GM18861 (cell line): ENCODE measurements around the gene OR2C3.
"Not testable (repeated sequence)": the region's sequence is repeated elsewhere in the genome, so short reads cannot be mapped to it uniquely, and the experiment has no call there.

ENCODE experiments used
- ATAC-seq: cut with Tn5 transposase; IDR thresholded peaks from one replicate; pipeline ENCODE4 v1.9.1; 2021; ENCODE audit not compliant: unreplicated experiment

The OR2C3 gene

DNA sequence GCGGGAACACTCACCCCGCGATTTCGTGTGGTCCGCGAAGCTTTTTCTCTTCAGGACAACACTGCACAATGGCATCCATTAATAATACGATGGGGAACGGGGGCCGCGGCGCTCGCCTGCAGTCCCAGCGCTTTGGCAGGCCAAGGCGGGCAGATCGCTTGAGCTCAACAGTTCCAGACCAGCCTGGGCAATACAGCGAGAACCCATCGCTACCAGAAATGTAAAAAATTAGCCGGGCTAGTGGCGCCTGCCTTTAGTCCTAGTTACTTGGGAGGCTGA lies 17.7 kb downstream of the OR2C3 start:
- no peak for ATAC-seq

GRCh38 chr1:247517795-247518612 lies 18.2 kb downstream of the OR2C3 start:
- no peak for ATAC-seq

GRCh38 chr1:247506831-247507230 lies 29.4 kb downstream of the OR2C3 start:
- ATAC-seq, result no peak

- ATAC-seq, result no peak
These were observed 35.4 kb downstream of the OR2C3 start for GRCh38 chr1:247500865-247501264.

DNA sequence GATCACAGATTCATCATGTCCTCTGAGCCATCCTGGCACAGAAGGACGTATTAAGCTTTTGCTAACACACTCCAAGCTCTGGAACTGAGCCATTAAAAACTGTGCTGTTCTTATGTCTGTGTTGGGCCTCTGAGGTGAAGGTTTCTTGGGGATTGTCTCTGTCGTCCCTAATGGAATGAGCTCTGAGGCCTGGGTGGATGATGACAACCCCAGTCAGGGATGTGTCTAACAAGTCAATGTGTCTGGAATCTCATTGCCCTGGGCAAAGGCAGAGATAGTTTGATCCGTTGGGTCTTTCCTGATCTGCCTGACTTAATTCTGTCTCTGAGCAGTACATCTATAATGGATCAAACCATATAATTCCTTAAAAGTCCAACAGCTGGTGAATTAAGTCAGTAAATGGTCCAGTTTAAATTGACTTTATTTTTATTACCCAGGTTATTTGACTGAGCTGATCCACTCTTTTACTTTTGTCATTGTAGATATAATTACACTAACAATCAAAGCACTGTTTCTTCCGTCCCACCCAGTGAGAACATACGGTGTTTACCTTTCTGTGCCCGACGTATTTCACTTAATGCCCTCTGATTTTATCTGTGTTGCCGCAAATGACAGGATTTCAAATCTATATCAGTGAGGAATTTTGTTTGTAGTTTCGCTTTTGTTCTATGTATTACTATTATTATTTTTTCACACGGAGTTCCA lies 39.5 kb downstream of the OR2C3 start:
- ATAC-seq, result no peak

GRCh38 chr1:247494767-247495166 lies 41.5 kb downstream of the OR2C3 start:
- peak; percentile 99 for ATAC-seq

- no peak for ATAC-seq
These were observed 43.1 kb downstream of the OR2C3 start for GRCh38 chr1:247493106-247493505.

DNA sequence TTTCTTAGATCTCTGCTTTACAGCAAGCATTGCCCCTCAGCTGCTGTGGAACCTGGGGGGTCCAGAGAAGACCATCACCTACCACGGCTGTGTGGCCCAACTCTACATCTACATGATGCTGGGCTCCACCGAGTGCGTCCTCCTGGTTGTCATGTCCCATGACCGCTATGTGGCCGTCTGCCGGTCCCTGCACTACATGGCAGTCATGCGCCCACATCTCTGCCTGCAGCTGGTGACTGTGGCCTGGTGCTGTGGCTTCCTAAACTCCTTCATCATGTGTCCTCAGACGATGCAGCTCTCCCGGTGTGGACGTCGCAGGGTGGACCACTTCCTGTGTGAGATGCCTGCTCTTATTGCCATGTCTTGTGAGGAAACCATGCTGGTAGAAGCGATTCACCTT lies 44.9 kb downstream of the OR2C3 start:
- ATAC-seq, result no peak

DNA sequence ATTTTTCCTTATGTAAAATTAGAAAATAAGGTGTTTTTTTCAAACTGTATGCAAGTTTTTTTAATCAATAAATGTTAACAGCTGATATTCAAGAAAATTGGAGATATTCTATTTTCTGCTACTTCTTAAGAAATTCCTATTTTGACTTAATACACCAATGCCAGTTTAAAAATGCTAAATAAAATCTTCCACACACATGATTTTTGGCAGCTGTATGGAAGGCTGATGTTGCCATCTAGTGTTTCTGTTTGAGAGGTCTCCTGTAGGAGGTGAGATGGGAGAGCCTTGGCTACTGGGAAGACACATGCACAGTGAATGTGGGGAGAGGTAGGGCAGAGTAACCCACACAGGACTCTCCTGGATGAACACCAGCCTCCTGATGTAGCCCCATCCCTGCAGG lies 49.2 kb downstream of the OR2C3 start:
- peak; percentile 78 for ATAC-seq

DNA sequence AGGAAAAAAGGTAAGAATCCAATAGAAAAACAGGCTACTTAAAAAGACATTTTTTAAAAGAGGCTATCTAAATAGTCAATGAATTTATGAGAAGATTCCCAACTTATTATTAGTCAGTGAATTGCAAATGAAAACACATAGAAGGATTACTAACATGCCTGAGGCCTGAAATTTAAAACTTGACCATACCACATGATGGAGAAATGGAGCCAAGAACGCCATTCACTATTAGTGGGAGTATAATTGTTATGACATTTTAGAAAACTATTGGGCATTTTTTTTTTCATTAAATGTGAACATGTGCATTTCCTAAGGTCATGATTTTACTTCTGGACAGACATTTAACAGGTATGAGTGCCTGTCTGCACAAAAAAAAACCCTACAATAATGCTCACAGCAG lies 53.5 kb downstream of the OR2C3 start:
- no peak for ATAC-seq

- ATAC-seq, result not testable (repeated sequence)
These were observed 59.7 kb downstream of the OR2C3 start for GRCh38 chr1:247476328-247477058.

DNA sequence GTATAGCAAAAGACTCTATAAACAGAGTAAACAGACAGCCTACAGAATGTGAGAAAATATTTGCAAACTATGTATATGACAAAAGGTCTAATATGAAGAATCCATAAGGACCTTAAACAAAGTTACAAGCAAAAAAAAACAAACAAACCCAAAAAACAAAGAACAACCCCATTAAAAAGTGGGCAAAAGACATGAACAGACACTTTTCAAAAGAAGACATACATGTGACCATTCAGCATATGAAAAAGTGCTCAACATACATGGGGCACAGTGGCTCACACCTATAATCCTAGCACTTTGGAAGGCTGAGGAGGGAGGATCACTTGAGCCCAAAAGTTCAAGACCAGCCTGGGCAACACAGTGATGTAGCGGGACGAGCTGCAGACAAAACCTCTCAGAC lies 60.4 kb downstream of the OR2C3 start:
- ATAC-seq, result no peak
